DMS114 treated with DMSO at 0.1 percent for 48 hours (cell line): ENCODE data around the gene VPS16.

Source experiments
- DNase-seq: peaks from one replicate; lab custom pipeline; 2025; ENCODE audit not compliant: unreplicated experiment; lab: John Stamatoyannopoulos, UW

VPS16 gene

GRCh38 chr20:2867081-2867864, 26.7 kb downstream of the VPS16 start:
- no peak for DNase-seq

DNA sequence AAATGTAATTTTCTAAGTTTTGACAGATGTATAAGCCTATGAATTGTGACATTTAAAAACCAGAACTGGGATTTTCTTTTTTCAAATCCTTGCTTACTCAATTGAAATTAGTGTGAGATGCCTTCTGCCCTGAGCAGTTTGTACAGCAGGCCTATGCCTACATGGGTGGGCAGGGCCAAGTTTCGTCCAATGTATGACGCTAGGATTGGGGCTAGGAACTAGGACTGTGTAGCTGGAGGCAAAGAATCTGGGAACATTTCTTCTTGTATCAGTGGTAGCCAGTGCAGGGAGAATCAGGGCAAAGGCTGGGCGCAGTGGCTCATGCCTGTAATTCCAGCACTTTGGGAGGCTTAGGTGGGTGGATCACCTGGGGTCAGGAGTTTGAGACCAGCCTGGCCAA, 28.8 kb downstream of the VPS16 start:
- DNase-seq, result no peak

DNA sequence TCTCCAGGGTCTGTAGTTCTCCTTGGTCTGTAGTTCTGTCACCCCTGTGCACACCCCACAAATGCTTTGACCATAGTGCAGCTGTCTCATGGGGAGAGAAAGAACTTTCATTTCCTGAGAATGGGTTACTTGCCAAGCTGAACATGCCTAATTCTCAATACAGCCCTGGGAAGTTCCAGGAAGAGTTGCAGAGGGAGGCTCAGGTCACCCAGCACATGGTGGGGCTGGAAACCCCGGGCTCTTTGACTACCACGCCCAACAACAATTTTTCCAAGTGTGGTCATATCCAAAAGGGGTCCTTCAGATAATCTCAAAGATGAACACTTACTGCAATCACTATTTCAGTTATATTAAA, 30.5 kb downstream of the VPS16 start:
- no peak for DNase-seq

DNA sequence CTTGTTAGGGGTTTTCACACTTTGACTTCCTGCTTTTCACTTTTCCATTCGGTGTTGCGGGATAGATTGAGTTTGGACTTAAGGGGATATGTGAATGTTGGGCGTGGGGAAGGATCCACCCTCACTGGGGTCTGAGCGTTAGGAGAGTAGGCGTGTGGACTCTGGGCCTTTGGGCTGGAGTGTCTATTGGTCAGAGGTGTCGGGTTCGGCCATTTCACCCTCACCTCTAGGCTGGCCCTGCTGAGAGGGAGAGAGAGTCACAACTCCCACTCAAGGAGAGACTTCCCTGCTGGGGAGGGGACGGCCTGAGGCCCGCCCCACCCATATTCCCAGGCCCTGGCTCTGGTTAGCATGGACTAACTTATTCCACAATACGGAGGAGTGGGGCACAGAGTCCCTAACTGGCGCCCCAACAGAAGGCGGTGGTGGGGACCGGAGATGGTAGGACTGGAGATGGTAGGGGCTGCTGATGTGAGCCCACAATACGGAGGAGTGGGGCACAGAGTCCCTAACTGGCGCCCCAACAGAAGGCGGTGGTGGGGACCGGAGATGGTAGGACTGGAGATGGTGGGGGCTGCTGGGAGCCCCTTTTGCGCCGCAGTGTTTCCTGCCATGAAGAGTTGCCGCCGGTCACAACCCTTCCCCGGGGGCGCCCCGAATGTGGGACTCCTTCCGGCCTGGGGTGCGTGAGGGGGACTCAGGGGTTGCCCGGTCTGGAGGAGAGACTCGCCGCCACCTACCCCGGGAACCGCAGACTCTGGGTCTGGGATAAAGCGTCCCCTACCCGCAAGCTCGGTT, 31.3 kb downstream of the VPS16 start:
- no peak for DNase-seq

- DNase-seq, result peak; percentile 18
Measured at GRCh38 chr20:2872459-2873009, 32.0 kb downstream of the VPS16 start.

- DNase-seq, result peak; percentile 71
Measured at GRCh38 chr20:2873010-2873746, 32.6 kb downstream of the VPS16 start, which contains the start of gene PTPRA. Gene PTPRA (plus strand): TSS chr20:2873481. CDS start chr20:2964278, 90,797 bp downstream.

- DNase-seq, result no peak
Measured at GRCh38 chr20:2873747-2874041, 33.1 kb downstream of the VPS16 start.

DNA sequence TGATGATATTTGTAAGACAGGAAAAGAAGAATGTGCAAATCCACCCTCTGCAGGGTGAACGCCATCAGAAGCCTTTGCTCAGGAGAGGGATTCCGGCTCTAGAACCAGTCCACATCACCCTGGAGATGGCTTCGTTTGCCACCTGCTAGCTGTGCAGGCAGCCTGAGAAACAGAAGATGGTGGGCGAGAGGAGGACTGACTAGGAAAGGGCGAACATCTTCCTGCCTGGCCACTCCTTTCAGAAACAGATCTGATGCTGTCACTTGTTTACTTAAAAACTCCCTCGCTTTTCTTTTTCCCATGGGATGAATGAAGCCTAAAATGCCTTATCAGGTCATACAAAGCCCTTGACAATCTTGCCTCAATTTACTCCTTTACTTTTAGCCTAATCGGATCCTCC, 33.9 kb downstream of the VPS16 start:
- DNase-seq, result no peak

DNA sequence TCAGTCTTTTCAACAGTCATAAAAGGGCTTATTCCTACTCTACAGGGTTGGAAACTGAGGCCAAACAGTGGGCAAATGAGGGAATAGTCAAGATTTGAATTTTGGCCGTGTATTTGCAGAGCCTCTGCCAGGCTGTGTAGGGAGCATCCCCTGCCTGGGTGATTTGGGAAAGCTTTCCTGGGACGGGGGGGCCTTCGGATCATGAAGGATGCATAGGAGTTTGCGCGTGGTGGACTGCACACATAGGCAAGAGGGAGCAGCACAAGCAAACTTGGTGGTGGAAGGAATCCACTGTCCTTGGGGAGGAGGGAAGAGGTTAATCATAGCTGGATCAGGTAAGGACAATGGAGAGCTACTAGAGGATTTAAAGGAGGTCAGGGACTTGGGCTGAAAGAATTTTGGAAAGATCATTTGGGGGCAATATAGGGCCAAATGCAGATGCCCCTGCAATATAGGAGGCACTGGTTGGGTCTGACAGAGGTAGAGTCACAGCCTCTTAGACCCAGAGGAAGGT, 35.2 kb downstream of the VPS16 start:
- no peak for DNase-seq

DNA sequence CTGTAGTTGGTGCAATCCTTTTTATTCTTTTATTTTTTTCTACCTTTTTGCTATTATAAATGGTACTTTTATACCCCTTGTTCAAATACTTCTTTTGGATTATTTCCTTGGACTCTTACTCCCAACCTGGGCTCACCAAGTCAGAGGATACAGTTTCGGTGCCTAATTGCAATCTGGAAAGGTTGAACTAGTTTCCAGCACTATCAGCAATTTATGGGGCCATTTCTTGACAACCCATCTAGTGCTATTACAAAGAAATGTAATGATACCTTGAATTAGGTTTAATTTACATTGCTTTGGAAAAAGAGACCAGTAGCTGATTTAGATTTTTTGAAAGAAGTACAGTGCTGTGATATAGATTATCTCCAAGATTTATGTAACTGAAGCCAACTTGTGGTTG, 38.0 kb downstream of the VPS16 start:
- no peak for DNase-seq

DNA sequence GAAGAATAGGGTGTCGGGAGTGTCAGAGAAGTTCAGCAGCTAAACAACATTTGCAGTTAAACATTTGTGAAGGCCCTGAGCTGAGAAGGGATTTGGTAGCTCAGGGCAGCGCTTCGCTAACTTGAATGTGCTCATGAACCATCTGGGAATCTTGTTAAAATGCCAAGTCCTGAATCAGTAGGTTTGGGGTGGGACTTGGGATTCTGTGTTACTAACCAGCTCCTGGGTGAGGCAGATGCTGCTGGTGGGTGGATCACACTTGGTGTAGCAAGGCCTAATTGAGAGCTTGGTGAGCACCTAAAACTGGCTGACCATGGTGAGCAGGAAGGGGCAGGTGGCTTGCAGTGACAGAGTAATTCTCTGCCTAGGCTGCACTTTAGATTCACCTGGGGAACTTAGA, 38.6 kb downstream of the VPS16 start:
- no peak for DNase-seq

- no peak for DNase-seq
Measured at GRCh38 chr20:2880650-2881049, 40.1 kb downstream of the VPS16 start.

GRCh38 chr20:2883726-2884637, 43.4 kb downstream of the VPS16 start:
- DNase-seq, result no peak

DNA sequence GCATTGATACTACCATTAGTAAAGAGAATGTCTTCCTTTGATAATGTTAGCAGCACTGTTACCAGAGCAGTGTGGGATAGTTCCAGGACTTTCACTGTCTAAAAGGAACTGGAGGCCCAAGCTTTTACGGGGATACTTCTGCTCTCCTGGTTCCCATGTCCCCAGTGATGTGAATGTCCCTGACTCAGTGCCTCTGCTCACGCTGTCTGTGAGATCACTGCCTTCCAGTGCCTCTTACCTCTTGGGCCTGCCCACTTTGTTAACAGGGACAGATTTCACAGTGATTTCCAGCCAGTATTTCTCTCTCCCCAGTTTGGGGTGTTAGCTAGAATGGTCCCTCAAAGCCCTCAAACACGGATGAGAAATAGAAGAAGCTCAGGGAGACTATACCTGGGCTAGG, 47.2 kb downstream of the VPS16 start:
- no peak for DNase-seq

GRCh38 chr20:2888224-2888955, 47.8 kb downstream of the VPS16 start:
- DNase-seq, result no peak

- no peak for DNase-seq
Measured at GRCh38 chr20:2889209-2889608, 48.7 kb downstream of the VPS16 start.

DNA sequence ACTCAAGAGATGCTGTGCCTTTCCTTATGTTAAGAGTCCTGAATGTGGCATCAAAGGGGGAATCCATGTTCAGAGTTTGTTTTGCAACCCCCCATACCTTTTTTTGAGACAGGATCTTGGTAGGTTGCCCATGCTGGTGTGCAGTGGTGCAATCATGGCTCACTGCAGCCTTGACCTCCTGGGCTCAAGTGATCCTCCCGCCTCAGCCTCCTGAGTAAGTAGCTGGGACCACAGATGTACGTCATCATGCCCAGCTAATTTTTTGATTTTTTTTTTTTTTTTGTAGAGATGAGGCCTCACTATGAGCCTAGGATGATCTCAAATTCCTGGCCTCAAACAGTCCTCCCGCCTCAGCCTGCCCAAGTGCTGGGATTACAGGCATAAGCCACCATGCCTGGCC, 49.3 kb downstream of the VPS16 start:
- no peak for DNase-seq

DNA sequence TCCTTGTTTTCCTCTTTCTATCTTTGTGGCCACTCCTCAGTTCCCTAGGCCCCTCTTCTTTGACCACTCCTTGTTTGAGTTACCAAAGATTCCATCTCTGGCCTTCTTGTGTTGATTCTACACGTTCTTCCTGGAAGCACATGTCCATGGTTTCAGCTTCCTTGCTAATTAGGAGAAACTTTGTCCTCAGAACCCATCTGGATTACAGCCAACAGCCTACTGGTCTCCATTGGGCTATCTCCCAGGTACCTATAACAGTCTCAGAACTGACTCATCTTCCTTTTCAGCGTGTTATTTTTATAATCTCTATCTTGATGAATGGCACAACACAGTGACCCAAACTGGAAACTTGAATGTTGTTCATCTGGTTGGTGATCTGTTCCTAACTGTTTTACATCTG, 50.2 kb downstream of the VPS16 start:
- DNase-seq, result no peak

DNA sequence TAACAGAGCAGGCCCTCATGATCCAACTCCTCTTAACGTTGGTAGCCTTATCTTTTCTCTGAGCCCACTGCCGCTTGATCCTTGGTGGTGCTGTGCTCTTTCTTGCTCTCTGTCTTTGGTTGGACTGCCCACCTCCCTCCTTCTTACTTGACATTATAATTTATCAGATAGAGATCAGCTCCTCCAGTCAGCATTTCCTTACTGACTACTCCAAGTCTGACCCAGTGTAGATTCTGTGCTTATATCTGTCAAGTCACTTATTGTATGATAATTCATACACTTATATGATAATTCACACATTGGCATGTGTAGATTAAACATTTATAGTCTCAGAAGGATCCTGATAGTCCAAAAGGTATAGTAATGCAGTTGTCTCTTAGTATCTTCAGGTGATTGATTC, 50.8 kb downstream of the VPS16 start:
- no peak for DNase-seq

GRCh38 chr20:2892376-2892775, 51.8 kb downstream of the VPS16 start:
- no peak for DNase-seq
